Stimulated activated CD4-positive, alpha-beta T cell treated with anti-CD3 and anti-CD28 coated beads, Interleukin-15, amount 100 ng/mL, for 48 hours (primary cell): ENCODE measurements around the gene ARMC5.
"Not testable (repeated sequence)": the region's sequence is repeated elsewhere in the genome, so short reads cannot be mapped to it uniquely, and the experiment has no call there.

Experiments
- DNase-seq, 2 donors: peaks; one replicate each; pipeline ENCODE4 v3.0.0-alpha.2; 2020; ENCODE audit warnings: low read depth in 2 of 2

Gene ARMC5

GRCh38 chr16:31477220-31478216 lies 18.2 kb downstream of the ARMC5 start:
- no peak for DNase-seq

- DNase-seq: no peak
Observed at GRCh38 chr16:31478956-31479355, 19.7 kb downstream of the ARMC5 start.

GRCh38 chr16:31479751-31480150 lies 20.4 kb downstream of the ARMC5 start:
- DNase-seq: no peak

GRCh38 chr16:31480851-31481536 lies 21.7 kb downstream of the ARMC5 start:
- DNase-seq: no peak

GRCh38 chr16:31483081-31483480 lies 23.8 kb downstream of the ARMC5 start, which contains the start of gene SLC5A2:
Gene SLC5A2 (plus strand): TSS chr16:31483123. CDS start chr16:31483137, 14 bp downstream.
- DNase-seq: no peak

- not testable (repeated sequence) for DNase-seq
Observed at GRCh38 chr16:31484048-31484447, 24.7 kb downstream of the ARMC5 start.

- DNase-seq: no peak
Observed at GRCh38 chr16:31484491-31485171, 25.3 kb downstream of the ARMC5 start.

GRCh38 chr16:31485571-31485970 lies 26.3 kb downstream of the ARMC5 start:
- DNase-seq: no peak

- no peak for DNase-seq
Observed at GRCh38 chr16:31486045-31486444, 26.7 kb downstream of the ARMC5 start.

- DNase-seq: no peak
Observed at GRCh38 chr16:31487071-31487719, 27.9 kb downstream of the ARMC5 start.

GRCh38 chr16:31487720-31488467 lies 28.6 kb downstream of the ARMC5 start:
- DNase-seq: peak in 1 of 2 donors; percentile 50

- DNase-seq: no peak
Observed at GRCh38 chr16:31488468-31489297, 29.4 kb downstream of the ARMC5 start.

- DNase-seq: no peak
Observed at GRCh38 chr16:31489298-31489564, 29.9 kb downstream of the ARMC5 start.

GRCh38 chr16:31489616-31490584 lies 30.6 kb downstream of the ARMC5 start:
- no peak for DNase-seq

- no peak for DNase-seq
Observed at GRCh38 chr16:31491778-31492418, 32.6 kb downstream of the ARMC5 start.

- no peak for DNase-seq
Observed at GRCh38 chr16:31493506-31494125, 34.3 kb downstream of the ARMC5 start.

GRCh38 chr16:31496670-31497069 lies 37.4 kb downstream of the ARMC5 start:
- no peak for DNase-seq

GRCh38 chr16:31498493-31498892 lies 39.2 kb downstream of the ARMC5 start:
- no peak for DNase-seq
